PC-3 (cell line): ENCODE results near the gene OR8A1. TPM values are rescaled to one million over a fixed set of nuclear protein-coding genes. Genes with fewer than 3 reads are reported as not detected.

Experiments
- ATAC-seq: fragments of 200-7000 bp; cut with Tn5 transposase; 2 replicates; pipeline ENCODE4 v1.9.1; 2020; ENCODE audit warnings: mild to moderate bottlenecking, moderate library complexity
- BruUV-seq: library from RNA; stranded (reverse); fragments of 400-500 nt; replicated peaks from 2 replicates; lab custom pipeline; 2021; lab: Mats Ljungman, UMichigan
- CTCF ChIA-PET: fragments of 300-600 bp; sonication (Branson Sonifier 250); formaldehyde crosslinking; loops from one replicate; lab custom pipeline; 2022; ENCODE audit warnings: antibody characterized with exemption; lab: Charles Lee
- POLR2A ChIA-PET: fragments of 300-600 bp; sonication (Branson Sonifier 250); formaldehyde crosslinking; loops from one replicate; lab custom pipeline; 2022; ENCODE audit warnings: antibody characterized with exemption; ENCODE audit not compliant: unreplicated experiment; lab: Charles Lee
- DNase-seq: peaks from one replicate; pipeline ENCODE4 v3.0.0-alpha.2; 2015
- H2AFZ ChIP-seq: fragments of 300-600 bp; sonication (generic); 2 replicates; pipeline ENCODE4 v1.6.0; 2016; ENCODE audit warnings: antibody characterized with exemption, low read length
- H3F3A ChIP-seq: fragments of 300-600 bp; sonication (generic); one replicate; pipeline ENCODE4 v1.6.0; 2017; ENCODE audit warnings: antibody characterized with exemption, low read length, control low read depth, mild to moderate bottlenecking; ENCODE audit not compliant: unreplicated experiment
- H3K27ac ChIP-seq: fragments of 300-600 bp; sonication (generic); 2 replicates; pipeline ENCODE4 v1.5.1; 2016; ENCODE audit warnings: mild to moderate bottlenecking, low read length
- H3K27me3 ChIP-seq: fragments of 300-600 bp; sonication (generic); 2 replicates; pipeline ENCODE4 v1.6.1; 2016; ENCODE audit warnings: low read length, mixed read lengths
- H3K36me3 ChIP-seq: fragments of 300-600 bp; sonication (generic); 2 replicates; pipeline ENCODE4 v1.6.1; 2016; ENCODE audit warnings: low read depth, mixed run types, low read length, mixed read lengths
- H3K4me1 ChIP-seq: fragments of 300-600 bp; sonication (generic); 2 replicates; pipeline ENCODE4 v1.5.1; 2016; ENCODE audit warnings: low read length; ENCODE audit not compliant: insufficient read depth
- H3K4me2 ChIP-seq: fragments of 300-600 bp; sonication (generic); 2 replicates; pipeline ENCODE4 v1.6.0; 2016; ENCODE audit warnings: low read length
- H3K4me3 ChIP-seq: fragments of 300-600 bp; sonication (generic); 2 replicates; pipeline ENCODE4 v1.5.1; 2016; ENCODE audit warnings: mild to moderate bottlenecking, low read length, mixed read lengths
- H3K79me2 ChIP-seq: fragments of 300-600 bp; sonication (generic); 2 replicates; pipeline ENCODE4 v1.6.1; 2017; ENCODE audit warnings: low read length, mixed read lengths
- H3K9ac ChIP-seq: fragments of 300-600 bp; sonication (generic); 2 replicates; pipeline ENCODE4 v1.6.0; 2016; ENCODE audit warnings: mild to moderate bottlenecking, low read length
- H3K9me2 ChIP-seq: fragments of 300-600 bp; sonication (generic); replicated peaks from 2 replicates; pipeline ENCODE4 v1.6.1; 2016; ENCODE audit warnings: mixed run types, low read length, mixed read lengths
- H3K9me3 ChIP-seq: fragments of 300-600 bp; sonication (generic); 2 replicates; pipeline ENCODE4 v1.6.1; 2016; ENCODE audit warnings: low read length, mixed read lengths
- H4K20me1 ChIP-seq: fragments of 300-600 bp; sonication (generic); 2 replicates; pipeline ENCODE4 v1.6.1; 2016; ENCODE audit warnings: low read length, mixed read lengths
- EZH2 ChIP-seq: fragments of 300-600 bp; sonication (generic); IDR thresholded peaks from one replicate; pipeline ENCODE4 v1.6.1; 2017; ENCODE audit warnings: antibody characterized with exemption, mild to moderate bottlenecking, low read length; ENCODE audit not compliant: unreplicated experiment
- EZH2phosphoT487 ChIP-seq: fragments of 300-600 bp; sonication (generic); IDR thresholded peaks from 2 replicates; pipeline ENCODE4 v1.6.1; 2018; ENCODE audit warnings: mild to moderate bottlenecking, antibody characterized with exemption, low read length, borderline replicate concordance
- intact Hi-C: fragments of 100-400 bp; cut with micrococcal nuclease; formaldehyde crosslinking; loops from 2 replicates; pipeline ENCODE4 v1.9.0; 2023
- total RNA-seq: library from RNA; depleted of rRNA; stranded (reverse); fragments of >200 nt; gene quantifications from 2 replicates; pipeline ENCODE4 v1.2.3, GENCODE V29; 2014
- TF ChIP-seq, protein P1 (sequence below): fragments of 300-600 bp; sonication (generic); conservative IDR thresholded peaks from 2 replicates; pipeline ENCODE4 v1.5.1; 2017; ENCODE audit warnings: antibody characterized with exemption, low read depth, mild to moderate bottlenecking, low read length

The OR8A1 gene
- total RNA-seq, 1 experiment from 2014 or later, result 0.04 TPM

DNA sequence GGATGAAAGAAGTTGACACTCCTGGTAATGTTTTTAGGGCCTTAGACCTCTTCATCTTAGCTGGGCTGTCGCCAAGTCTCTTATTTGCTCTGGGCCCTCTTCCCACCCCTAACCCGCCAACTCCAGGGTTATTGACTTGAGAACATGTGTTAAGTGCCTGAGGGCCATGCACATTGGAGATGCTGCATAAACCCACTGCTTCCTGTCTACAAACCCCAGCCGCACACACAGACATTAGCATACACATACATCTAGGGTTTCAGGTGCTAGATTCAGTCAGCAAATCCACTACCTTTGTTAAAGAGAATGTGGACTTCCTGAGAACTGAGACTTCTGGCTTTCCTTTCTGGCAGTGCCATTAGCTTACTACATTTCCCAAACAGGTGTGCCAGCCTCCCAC lies 42.2 kb downstream of the OR8A1 start:
- peaks cover 18% of the 10 kb centered on the region; the same call in 1 of the 2 replicates for H3K27me3 ChIP-seq
- no peaks in the 10 kb centered on the region for H3K9me3 ChIP-seq
- H3K79me2 ChIP-seq, result no peaks in the 10 kb centered on the region
- H3K9me2 ChIP-seq, result no peaks in the 10 kb centered on the region
- H2AFZ ChIP-seq, result no peak overlapping the region
- ATAC-seq, result no peak
- TF ChIP-seq EZH2phosphoT487 (no peak), EZH2 (no peak)
- TF ChIP-seq, protein P1, sequence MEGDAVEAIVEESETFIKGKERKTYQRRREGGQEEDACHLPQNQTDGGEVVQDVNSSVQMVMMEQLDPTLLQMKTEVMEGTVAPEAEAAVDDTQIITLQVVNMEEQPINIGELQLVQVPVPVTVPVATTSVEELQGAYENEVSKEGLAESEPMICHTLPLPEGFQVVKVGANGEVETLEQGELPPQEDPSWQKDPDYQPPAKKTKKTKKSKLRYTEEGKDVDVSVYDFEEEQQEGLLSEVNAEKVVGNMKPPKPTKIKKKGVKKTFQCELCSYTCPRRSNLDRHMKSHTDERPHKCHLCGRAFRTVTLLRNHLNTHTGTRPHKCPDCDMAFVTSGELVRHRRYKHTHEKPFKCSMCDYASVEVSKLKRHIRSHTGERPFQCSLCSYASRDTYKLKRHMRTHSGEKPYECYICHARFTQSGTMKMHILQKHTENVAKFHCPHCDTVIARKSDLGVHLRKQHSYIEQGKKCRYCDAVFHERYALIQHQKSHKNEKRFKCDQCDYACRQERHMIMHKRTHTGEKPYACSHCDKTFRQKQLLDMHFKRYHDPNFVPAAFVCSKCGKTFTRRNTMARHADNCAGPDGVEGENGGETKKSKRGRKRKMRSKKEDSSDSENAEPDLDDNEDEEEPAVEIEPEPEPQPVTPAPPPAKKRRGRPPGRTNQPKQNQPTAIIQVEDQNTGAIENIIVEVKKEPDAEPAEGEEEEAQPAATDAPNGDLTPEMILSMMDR, result no peak
- no peaks in the 10 kb centered on the region for H4K20me1 ChIP-seq
- no peaks in the 10 kb centered on the region for H3K36me3 ChIP-seq
- H3K4me3 ChIP-seq, result no peak overlapping the region
- H3F3A ChIP-seq, result no peaks in the 10 kb centered on the region
- intact Hi-C loops, result no loop called here
- H3K4me1 ChIP-seq, result no peaks in the 10 kb centered on the region
- CTCF ChIA-PET, result no interaction called here
- POLR2A ChIA-PET, result no interaction called here
- H3K9ac ChIP-seq, result no peak overlapping the region
- no TSS peak for BruUV-seq
- no peak overlapping the region for H3K27ac ChIP-seq
- H3K4me2 ChIP-seq, result no peak overlapping the region
- DNase-seq, result no peak

DNA sequence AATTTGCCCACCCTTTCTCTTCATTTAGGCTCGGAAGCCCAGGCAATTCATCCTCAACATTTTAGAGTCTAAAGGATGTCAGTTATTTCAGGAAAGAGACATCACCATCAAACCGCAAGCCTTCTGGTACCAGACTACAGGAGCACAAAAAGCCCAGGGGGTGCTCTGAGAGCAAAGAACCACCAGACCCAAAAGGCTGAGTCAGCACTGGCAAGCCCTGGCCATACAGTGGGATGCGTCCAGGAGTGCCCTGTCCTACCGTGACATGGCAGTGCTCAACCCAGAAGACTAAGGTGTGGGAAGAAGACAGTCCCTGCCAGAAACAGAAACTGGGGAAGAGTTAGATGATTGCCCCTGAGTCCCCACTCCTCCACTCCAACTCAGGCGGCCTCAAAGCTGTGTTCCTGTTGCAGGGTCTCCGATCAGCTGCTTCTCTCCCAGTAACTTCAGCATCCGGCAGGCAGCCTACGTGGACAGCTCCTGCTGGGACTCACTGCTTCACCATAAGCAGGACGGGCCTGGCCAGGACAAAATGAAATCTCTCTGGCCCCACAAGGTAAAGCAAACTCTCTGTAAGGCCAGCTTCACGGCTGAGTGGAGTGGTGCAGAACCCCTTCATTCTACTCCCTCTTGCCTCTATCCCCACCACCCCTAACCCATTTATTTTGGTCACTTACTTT lies 42.9 kb downstream of the OR8A1 start:
- POLR2A ChIA-PET, result no interaction called here
- intact Hi-C loops, result no loop called here
- Histone ChIP-seq H2AFZ (no peak overlapping the region), H3K27me3 (peaks cover 22% of the 10 kb centered on the region; the same call in 1 of the 2 replicates), H3K9me2 (no peaks in the 10 kb centered on the region), H3K4me1 (no peaks in the 10 kb centered on the region), H3K36me3 (no peaks in the 10 kb centered on the region), H3K4me3 (no peak overlapping the region), H4K20me1 (no peaks in the 10 kb centered on the region), H3K9me3 (no peaks in the 10 kb centered on the region), H3K9ac (no peak overlapping the region), H3K27ac (no peak overlapping the region), H3K4me2 (no peak overlapping the region), H3K79me2 (no peaks in the 10 kb centered on the region), H3F3A (no peaks in the 10 kb centered on the region)
- no peak for ATAC-seq
- DNase-seq, result no peak
- CTCF ChIA-PET, result no interaction called here
- TF ChIP-seq, protein P1, result no peak
- TF ChIP-seq EZH2phosphoT487, result no peak
- TF ChIP-seq EZH2, result no peak
- no TSS peak for BruUV-seq

DNA sequence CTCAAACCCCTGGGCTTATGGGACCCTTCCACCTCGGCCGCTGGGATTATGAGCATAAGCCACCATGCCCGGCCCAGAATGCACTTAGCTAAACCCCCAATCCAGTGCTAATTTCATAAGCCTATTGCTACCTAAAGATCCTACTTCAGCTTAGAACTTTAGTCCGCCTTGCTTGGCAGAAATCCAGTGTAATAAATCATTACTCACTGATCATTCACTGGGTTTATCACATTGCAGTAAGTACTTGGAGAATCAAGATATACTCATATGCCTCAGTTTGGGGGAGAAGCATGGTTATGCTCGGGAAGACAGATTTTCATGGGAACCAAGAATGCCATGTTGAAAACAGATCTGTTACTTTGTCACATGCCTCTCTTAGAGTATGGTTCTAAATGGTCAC lies 49.1 kb downstream of the OR8A1 start:
- ATAC-seq, result no peak
- BruUV-seq, result no TSS peak

More for the DNA sequence above, 49.1 kb downstream of the OR8A1 start:
- DNase-seq, result peak; percentile 63
- Histone ChIP-seq H3K36me3 (no peaks in the 10 kb centered on the region), H4K20me1 (peaks cover 5% of the 10 kb centered on the region; the same call in 1 of the 2 replicates), H2AFZ (no peak overlapping the region), H3K4me1 (peaks cover 10% of the 10 kb centered on the region), H3K9me2 (no peaks in the 10 kb centered on the region), H3K27me3 (0 out of 2 replicates have a peak, but pooled peaks cover 18% of the 10 kb centered on the region), H3K9ac (no peak overlapping the region), H3K4me2 (no peak overlapping the region), H3F3A (no peaks in the 10 kb centered on the region), H3K27ac (no peak overlapping the region), H3K9me3 (no peaks in the 10 kb centered on the region), H3K4me3 (no peak overlapping the region), H3K79me2 (peaks cover 11% of the 10 kb centered on the region)
- intact Hi-C loops, result no loop called here
- no peak for TF ChIP-seq EZH2
- TF ChIP-seq EZH2phosphoT487, result no peak
- TF ChIP-seq, protein P1, result no peak
- ChIA-PET CTCF (no interaction called here), POLR2A (no interaction called here)
